KMS-11 (cell line): ENCODE data around the gene TSSK3.

Experiments
- H2AFZ ChIP-seq: fragments of 200-600 bp; sonication (generic); 2 replicates; pipeline ENCODE4 v1.6.1; 2016; ENCODE audit warnings: antibody characterized with exemption, mixed run types, low read depth
- H3K27ac ChIP-seq: fragments of 200-600 bp; sonication (generic); 2 replicates; pipeline ENCODE4 v1.6.1; 2016; ENCODE audit warnings: mild to moderate bottlenecking, mixed run types
- H3K27me3 ChIP-seq: fragments of 200-600 bp; sonication (generic); 2 replicates; pipeline ENCODE4 v1.6.1; 2017; ENCODE audit warnings: mild to moderate bottlenecking, low read depth, mixed run types, moderate library complexity; ENCODE audit not compliant: insufficient read depth
- H3K36me3 ChIP-seq: fragments of 200-600 bp; sonication (generic); 2 replicates; pipeline ENCODE4 v1.6.1; 2017; ENCODE audit warnings: mild to moderate bottlenecking, mixed run types; ENCODE audit not compliant: insufficient read depth
- H3K4me1 ChIP-seq: fragments of 200-600 bp; sonication (generic); 2 replicates; pipeline ENCODE4 v1.6.1; 2016; ENCODE audit warnings: mild to moderate bottlenecking, low read depth, mixed run types; ENCODE audit not compliant: poor library complexity, severe bottlenecking
- H3K4me2 ChIP-seq: fragments of 200-600 bp; sonication (generic); 2 replicates; pipeline ENCODE4 v1.7.0; 2016; ENCODE audit warnings: mild to moderate bottlenecking, mixed run types
- H3K4me3 ChIP-seq: fragments of 200-600 bp; sonication (generic); IDR thresholded peaks from 2 replicates; pipeline ENCODE4 v1.6.1; 2017; ENCODE audit warnings: low read depth, low read length, mixed read lengths; ENCODE audit not compliant: insufficient read depth
- H3K79me2 ChIP-seq: fragments of 200-600 bp; sonication (generic); 2 replicates; pipeline ENCODE4 v1.6.1; 2016; ENCODE audit warnings: low read depth, mixed run types; ENCODE audit not compliant: insufficient read depth
- H3K9ac ChIP-seq: fragments of 200-600 bp; sonication (generic); 2 replicates; pipeline ENCODE4 v1.6.1; 2016; ENCODE audit warnings: mild to moderate bottlenecking, mixed run types
- H4K20me1 ChIP-seq: fragments of 200-600 bp; sonication (generic); 2 replicates; pipeline ENCODE4 v1.6.1; 2016; ENCODE audit warnings: mild to moderate bottlenecking, mixed run types; ENCODE audit not compliant: insufficient read depth
- TF ChIP-seq, protein P1 (sequence below): fragments of 200-600 bp; sonication (generic); conservative IDR thresholded peaks from 2 replicates; pipeline ENCODE4 v1.6.1; 2017; ENCODE audit warnings: low read depth, mild to moderate bottlenecking, antibody characterized with exemption, low read length, moderate library complexity, mixed read lengths

TSSK3 gene

GRCh38 chr1:32336963-32337675, 25.2 kb upstream of the TSSK3 start:
- no peak overlapping the region for H3K4me3 ChIP-seq
- H3K36me3 ChIP-seq, result no peaks in the 10 kb centered on the region; the same call in 1 of the 2 replicates
- TF ChIP-seq, protein P1, sequence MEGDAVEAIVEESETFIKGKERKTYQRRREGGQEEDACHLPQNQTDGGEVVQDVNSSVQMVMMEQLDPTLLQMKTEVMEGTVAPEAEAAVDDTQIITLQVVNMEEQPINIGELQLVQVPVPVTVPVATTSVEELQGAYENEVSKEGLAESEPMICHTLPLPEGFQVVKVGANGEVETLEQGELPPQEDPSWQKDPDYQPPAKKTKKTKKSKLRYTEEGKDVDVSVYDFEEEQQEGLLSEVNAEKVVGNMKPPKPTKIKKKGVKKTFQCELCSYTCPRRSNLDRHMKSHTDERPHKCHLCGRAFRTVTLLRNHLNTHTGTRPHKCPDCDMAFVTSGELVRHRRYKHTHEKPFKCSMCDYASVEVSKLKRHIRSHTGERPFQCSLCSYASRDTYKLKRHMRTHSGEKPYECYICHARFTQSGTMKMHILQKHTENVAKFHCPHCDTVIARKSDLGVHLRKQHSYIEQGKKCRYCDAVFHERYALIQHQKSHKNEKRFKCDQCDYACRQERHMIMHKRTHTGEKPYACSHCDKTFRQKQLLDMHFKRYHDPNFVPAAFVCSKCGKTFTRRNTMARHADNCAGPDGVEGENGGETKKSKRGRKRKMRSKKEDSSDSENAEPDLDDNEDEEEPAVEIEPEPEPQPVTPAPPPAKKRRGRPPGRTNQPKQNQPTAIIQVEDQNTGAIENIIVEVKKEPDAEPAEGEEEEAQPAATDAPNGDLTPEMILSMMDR, result no peak
- H3K9ac ChIP-seq, result no peak overlapping the region
- peak overlapping the region; percentile 92 for H3K4me2 ChIP-seq
- no peak overlapping the region for H2AFZ ChIP-seq
- H3K4me1 ChIP-seq, result peaks cover 64% of the 10 kb centered on the region
- no peaks in the 10 kb centered on the region for H3K79me2 ChIP-seq
- 0 out of 2 replicates have a peak overlapping the region, but pooled peaks have one; percentile 26 for H3K27ac ChIP-seq
- H3K27me3 ChIP-seq, result no peaks in the 10 kb centered on the region
- H4K20me1 ChIP-seq, result no peaks in the 10 kb centered on the region

DNA sequence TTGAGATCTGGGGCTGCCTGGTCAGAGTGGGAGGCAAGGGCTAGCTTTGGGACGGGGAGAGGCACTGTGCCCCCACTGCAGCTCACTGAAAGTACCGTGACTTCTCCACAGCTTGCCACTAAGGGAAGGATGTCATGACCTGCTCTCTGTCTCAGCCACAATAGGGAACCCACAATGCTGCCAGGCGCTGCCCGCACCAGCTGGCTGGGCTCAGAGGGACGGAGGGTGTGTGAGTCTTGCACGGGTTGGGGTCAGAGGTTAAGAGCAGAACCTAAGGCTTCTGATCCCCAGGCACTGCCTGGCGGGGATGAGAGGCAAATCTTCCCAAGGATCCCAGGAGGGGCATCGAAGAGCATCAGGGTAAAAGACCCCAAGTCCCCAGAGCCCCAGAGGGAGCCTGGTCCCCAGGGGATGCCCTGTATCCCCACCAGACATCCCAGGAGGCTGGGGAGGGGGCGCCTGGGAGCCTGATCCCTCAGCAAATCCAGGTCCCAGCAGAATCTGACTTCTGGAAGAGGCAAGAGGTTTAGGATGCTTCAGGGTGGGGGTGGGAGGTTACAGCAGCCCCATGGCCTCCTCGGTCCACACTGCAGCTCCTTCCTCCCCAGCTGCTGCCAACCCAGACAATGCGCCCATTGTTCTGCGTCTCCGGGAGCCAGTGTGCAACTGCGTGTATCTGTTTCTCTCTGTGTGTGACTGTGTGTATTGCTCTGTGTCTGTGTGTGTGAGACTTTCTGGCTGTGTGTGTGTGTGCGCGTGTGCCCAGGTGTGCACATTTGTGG, 24.3 kb upstream of the TSSK3 start:
- no peaks in the 10 kb centered on the region for H3K27me3 ChIP-seq
- H3K4me2 ChIP-seq, result peak overlapping the region; percentile 92
- H3K36me3 ChIP-seq, result no peaks in the 10 kb centered on the region
- 0 out of 2 replicates have a peak overlapping the region, but pooled peaks have one; percentile 6 for H2AFZ ChIP-seq
- H3K79me2 ChIP-seq, result no peaks in the 10 kb centered on the region
- peak overlapping the region; percentile 26; the same call in 1 of the 2 replicates for H3K27ac ChIP-seq
- no peak overlapping the region for H3K9ac ChIP-seq
- no peaks in the 10 kb centered on the region for H4K20me1 ChIP-seq
- no peak overlapping the region for H3K4me3 ChIP-seq
- TF ChIP-seq, protein P1, result no peak
- H3K4me1 ChIP-seq, result peaks cover 63% of the 10 kb centered on the region

DNA sequence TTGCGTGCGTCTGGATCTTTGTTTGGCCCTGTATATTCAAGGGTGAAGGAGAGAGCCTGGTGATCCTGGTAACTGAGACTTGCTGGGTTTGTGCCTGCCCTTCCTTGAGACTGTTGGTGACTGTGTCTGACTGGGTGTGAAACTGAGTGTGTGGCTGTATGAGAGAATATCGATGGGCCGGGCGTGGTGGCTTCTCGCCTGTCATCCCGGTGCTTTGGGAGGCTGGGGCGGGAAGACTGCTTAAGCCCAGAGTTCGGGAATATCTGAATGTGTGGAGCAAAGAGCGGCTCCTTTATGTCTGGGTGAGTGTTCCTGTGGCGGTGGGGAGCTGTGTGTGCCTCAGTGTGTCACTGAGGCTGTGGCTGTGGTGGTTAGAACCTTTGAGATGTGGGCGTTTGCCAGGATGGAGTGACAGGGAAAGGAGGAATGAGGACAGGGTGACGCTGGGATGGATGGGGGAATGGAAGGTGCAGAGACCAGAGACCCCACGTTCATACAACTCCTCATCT, 23.6 kb upstream of the TSSK3 start:
- Histone ChIP-seq H3K79me2 (no peaks in the 10 kb centered on the region), H3K36me3 (no peaks in the 10 kb centered on the region), H3K4me3 (no peak overlapping the region), H3K9ac (no peak overlapping the region), H3K27me3 (no peaks in the 10 kb centered on the region), H4K20me1 (no peaks in the 10 kb centered on the region), H2AFZ (no peak overlapping the region), H3K4me2 (peak overlapping the region; percentile 92), H3K27ac (no peak overlapping the region), H3K4me1 (peaks cover 56% of the 10 kb centered on the region)
- TF ChIP-seq, protein P1, result no peak

GRCh38 chr1:32339363-32339978, 22.9 kb upstream of the TSSK3 start:
- no peak overlapping the region for H3K4me3 ChIP-seq
- H3K9ac ChIP-seq, result no peak overlapping the region
- no peaks in the 10 kb centered on the region for H3K36me3 ChIP-seq
- H4K20me1 ChIP-seq, result no peaks in the 10 kb centered on the region
- H2AFZ ChIP-seq, result no peak overlapping the region
- no peaks in the 10 kb centered on the region for H3K27me3 ChIP-seq
- TF ChIP-seq, protein P1, result no peak
- no peaks in the 10 kb centered on the region for H3K79me2 ChIP-seq
- H3K27ac ChIP-seq, result no peak overlapping the region
- peaks cover 48% of the 10 kb centered on the region for H3K4me1 ChIP-seq
- H3K4me2 ChIP-seq, result no peak overlapping the region
